NCI-H146 treated with DMSO at 0.1 percent for 48 hours (cell line): ENCODE data around the gene JAKMIP3.

Experiments
- DNase-seq: peaks from one replicate; lab custom pipeline; 2025; ENCODE audit not compliant: unreplicated experiment; lab: John Stamatoyannopoulos, UW

JAKMIP3 gene

DNA sequence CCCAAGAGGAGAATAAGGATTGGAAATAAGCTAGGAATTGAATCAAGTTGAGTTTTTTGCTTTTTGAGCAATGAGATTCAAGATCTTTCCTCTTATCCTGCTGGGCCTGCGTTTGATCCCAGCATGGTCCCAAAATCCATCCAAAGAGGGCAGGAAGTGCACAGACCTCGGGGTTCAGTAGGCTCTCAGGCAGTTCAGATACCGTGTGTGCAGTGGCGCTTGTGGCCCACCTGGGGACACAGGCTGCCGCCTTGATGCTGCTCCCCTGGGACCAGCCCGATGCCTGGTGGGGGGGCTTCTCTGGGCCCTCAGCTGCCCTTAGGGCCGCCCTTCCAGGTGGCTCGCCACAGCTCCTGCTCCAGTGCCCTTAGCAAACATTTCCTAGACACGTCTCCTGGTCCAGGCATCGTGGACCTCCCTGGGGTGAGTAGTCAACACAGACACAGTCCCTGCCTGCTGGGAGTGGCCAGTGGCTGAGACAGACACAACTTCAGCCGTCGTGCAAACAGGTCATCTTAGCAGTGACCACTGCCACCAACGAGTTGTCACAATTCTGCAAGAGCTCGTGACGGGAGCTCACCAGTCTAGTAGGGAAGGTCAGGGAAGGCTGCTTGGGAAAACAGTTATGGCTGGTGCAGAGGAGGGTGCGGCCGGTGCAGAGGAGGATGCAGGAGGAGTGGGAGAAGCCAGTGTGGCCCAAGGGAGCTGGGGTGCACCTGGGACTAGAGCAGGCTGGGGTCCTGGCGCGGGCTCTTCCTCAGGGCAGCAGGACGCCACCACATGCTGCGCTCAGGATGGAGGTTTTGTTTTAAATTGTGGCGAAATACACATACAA is 21.7 kb upstream of the JAKMIP3 start:
- DNase-seq = no peak

DNA sequence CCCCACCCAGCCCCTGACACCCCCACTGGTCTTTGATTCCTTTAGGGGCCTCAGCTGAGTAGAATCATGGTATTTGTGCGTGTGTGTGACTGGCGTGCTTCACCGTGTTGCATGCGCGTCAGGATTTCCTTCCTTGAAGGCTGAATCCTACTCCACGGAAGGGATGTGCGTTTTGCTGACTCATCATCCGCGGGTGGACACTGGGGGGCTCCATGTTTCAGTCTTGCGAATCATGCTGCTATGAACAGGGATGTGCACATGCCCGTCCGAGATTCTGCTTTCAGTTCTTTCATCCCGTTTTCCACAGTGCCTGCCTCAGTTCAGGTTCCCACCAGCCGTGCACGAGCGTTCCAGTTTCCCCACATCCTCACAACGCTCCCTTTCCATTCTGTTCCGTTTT is 20.9 kb upstream of the JAKMIP3 start:
- DNase-seq = no peak

DNA sequence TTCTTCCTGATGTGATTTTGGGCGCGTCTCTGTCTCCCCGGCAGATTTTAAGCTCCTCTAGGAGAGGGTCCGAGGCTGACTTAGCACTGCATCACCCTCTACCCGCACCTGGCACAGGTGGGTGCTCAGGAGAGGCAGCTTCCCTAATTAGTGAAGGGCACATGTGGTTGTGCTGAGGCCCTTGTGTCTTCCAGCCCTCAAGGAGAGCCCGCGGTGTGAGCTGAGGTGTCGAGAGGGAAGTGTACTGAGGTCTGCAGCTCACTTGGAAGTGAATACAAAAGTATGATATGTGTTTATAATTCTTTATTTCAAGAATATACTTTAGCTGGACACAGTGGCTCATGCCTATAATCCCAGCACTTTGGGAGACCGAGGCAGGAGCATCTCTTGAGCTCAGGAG is 20.4 kb upstream of the JAKMIP3 start:
- DNase-seq = no peak

DNA sequence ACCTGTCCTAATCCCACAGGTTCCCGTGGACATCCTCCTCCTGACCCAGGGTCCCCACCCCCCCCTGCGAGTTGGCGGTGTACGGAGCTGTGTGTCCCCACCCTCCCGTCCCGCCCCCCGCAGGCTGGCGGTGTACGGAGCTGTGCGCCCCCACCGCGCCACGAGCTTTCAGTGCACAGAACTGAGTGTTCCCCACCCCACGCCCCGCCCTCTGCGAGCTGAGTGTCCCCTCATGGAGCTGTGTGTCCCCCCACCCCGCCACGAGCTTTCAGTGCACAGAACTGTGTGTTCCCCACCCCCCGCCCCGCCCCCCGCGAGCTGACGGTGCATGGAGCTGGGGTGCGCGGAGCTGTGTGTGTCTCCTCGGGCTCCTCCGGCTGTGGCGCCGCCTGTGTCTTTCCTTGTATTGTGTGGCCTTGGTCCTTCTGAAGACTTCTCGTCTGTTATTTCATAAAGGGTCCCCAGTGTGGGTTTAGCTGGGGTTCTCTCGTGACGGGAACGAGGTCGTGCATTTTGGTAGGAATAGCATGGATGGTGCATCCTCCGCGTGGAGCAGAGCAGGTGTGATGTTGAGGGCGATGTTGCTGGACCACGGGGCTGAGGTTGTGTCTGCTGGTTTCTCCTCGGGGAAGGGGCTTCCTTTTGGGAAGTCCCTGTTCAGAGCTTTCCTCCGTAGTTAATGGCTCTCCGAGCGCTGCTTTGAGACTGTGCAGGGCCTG is 18.0 kb upstream of the JAKMIP3 start:
- DNase-seq = no peak

DNA sequence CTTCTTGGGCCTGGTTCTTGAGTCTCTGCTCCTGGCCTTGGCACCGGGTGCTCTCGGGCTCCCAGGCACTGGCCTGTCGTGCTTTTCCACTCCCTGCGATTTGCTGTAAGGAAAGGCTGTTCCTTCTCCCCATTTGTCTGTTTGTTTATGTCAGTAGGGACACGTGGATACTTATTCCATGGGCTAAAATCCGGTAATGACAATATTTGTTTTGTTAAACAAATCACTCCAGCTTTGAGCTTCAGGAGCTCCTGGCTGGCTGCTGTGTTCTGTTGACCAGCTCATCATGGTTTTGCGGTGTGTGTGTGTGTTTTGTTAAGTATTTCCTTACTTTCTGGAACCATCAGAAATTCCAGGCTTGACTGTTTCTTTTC is 17.5 kb upstream of the JAKMIP3 start:
- no peak for DNase-seq

DNA sequence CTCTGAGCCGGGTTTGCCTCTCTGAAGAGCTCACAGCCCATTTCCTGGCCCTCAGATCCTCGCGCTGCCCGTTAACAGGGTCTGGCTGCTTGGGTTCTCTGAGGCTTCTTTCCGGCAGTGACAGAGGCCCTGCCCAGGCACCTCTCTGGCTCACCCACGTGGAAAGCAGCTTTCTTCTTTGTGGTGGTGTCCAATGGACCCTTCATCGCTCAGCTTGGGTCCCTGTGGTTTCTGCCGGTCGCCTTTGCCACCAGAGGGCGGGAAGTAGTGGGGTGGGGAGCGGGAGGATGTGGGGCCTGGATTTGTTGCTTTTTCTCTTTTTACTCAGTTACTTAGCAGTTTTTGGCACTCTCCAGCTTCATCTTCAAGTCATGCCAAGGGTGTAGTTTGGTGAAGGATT is 15.6 kb upstream of the JAKMIP3 start:
- DNase-seq = no peak

DNA sequence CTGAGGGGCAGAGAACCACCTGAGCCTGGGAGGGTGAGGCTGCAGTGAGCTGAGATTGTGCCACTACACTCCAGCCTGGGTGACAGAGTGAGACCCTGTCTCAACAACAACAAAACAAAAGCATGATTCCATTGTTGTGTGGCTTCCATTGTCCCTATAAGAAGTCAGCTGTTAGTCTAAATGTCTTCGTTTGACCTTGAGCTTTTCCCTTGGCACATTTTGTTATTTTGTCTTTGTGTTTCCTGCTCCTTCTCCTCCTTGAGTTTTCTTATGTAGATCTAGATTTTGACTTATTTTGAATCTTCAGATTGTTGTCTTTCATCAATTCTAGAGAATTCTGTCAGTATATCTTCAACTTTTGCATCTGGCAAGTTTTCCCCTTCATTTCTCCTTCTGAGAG is 13.6 kb upstream of the JAKMIP3 start:
- no peak for DNase-seq

DNA sequence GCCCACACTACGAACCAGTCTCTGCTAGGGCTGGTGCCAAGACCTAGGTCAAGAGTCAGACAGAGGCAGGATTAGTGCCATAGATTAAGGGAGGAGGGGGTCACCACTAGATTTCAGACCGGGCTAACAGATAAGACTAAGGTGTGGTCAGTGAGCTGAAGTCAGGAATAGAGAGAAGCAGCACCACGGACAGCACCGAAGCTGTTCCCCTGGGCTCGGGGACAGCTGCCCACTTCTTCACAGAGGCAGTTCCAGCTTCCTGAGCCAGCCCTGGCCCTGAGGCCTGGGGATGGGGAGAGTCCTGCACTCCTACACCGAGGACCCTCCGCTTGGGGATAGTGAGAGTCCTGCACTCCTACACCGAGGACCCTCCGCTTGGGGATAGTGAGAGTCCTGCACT is 11.2 kb upstream of the JAKMIP3 start:
- DNase-seq = no peak

DNA sequence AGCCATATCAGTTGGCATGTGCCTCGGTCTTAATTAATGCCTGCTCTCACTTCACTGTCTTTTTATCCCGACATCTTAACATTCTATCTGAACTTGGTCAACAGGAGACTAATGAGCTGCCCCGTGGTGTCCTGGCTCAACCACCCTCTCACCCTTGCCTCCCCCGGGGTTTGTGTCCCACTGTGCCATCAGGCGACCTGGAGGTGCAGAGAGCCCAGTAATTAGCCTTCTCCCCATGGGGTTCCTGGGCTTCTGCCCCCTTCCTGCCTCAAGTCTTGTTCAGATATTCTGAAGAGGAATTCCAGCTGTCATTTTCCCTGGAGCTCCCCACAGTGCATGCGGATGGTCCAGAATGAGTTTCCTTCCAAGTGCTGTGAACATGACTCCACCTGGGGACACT is 10.1 kb upstream of the JAKMIP3 start:
- no peak for DNase-seq

DNA sequence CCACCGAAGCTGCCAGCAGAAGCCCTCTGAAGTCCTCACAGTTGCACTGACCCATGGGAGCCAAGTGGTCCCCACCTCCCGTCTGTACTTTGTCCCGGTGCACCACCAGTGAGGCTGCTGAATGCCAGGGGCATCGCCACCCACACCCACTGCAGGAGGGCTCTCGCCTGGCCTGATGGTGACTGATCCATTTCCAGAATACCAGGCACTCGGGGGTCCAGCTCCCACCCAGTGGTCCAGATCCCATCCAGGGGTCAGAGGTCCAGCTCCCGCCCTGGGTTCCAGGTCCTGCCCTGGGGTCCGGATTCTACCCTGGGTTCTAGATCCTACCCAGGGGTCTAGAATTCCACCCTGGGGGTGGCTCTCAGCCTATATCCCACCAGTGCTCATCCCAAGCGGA is 9.1 kb upstream of the JAKMIP3 start:
- DNase-seq = no peak

DNA sequence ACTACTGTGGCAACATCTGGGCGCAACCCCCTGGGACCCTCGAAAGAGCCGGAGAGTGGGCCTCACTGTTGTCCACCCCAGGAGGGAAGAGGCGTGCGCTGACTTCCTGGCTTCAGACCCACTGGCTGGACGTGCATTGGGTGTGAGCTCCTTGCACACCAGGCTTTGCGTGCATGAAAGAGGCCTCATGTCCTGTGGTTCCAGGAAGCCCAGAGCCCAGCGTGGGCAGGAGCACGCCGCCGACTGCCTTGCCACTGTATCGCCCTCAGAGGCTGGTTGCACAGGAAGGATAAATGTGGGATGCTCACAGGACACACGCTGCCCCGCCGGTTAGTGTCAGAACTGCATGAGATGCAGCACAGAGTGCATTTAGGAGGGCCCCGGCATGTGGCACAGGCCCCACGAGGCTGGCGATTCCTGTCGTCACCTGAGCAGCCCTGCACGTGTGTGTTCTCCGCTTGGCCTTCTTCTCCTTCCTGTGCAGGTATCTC is 8.5 kb upstream of the JAKMIP3 start:
- DNase-seq = no peak

DNA sequence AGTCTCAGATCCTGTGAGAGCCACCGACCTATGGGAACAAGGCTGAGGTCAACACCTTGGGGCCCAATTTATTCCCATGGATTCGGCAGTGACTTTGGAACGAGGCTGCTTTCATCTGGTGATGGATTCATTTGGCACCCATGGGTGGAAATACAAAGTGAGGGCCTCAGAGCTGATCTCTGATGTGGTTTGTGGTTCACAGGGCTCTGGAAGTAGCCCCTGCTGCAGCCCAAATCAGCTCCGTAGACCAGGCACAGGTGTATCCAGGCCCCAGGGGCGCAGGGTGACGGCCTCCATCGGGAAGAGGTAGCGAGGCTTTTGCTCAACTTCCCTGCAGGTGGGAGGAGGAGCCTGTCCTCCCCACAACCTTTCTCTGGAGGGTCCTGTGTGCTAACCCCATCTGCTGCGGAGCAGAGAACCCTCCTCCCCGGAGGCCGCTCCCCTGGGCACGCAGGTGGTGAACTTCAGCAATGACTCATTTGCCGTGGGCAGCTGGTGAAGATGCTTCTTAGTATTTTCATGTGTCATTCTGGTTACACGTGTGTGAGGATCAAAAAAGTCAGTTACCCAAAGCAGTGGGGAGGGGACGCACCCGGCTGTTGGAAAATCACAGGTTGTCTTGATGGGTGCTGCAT is 7.5 kb upstream of the JAKMIP3 start:
- no peak for DNase-seq

DNA sequence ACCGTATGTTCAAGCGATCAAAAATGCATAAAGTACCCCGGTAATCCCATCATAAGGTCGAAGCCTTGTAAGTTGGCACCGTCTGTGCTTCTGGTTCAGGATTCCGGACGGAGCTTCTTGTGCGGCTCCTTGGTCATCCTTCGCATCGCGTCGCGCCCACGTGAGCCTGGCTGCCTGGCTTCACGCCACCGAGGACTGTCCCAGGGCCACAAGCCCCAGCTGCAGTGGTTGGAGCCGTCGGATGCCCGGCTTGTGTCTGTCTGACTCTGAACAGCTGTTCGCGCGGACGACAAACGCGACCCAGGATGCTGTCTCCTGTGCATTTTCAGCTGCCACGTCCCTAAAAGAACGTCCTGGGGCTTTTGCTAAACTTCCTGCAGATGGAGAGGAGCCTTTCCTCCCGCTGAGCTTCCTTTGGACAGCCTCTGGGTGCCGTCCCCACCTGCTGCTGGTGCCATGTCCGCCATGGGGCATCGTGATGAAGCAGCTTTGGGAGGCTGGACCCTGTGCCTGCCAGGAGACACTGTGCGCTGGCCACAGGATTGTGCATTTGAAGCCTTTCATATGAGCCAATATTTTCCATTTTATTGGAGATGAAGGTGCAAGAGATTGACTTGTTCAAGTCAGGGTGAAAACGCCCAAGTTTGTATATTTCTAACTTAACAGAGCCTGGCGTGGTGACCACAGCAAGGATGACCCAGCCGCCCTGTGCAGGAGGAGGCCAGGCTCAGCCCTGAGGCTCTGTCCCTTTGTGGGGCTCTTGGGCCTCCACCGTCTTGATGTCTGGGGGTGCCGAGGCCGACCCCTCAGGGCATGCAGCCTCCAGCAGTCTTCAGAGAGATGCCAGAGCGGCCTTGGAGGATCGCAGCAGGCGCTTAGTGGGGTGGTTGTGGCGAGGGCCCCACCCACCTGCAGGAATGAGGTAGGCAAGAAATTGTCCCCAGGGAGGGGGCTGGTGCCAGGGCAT is 6.7 kb upstream of the JAKMIP3 start:
- DNase-seq = no peak

DNA sequence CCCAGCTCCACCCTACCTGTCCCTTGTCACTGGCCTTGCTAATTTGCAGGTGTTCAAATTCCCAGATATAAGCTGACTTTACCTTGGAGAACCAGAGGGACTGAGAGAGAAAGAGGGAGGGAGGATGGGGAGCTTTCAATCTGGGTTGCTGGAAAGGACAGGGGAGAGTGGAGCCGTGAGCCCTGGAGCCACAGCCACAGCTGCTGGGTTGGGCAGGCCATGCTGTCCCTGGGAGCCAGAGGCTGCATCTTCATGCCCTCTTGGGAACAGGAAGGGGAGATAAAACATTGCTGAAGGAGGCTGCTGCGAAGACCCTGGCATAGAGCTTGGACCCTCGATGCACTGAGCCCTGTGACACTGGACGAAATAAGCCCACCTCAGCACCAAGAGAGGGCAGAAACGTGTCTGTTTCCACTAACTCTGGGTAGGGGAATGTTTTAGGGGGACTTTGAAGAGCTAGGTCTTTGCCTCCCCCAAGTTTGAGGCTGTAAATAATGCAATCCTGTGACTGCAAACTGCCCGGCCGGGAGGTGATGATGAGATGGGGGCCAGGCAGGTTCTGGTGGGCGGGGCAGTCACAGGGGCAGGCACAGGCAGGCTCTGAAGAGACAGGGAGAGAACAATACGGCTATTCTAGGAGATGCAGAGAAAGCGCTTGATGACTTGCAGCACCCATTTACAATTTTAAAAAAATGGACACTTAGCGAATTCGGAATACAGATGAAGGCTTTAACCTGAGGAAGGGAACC is 5.8 kb upstream of the JAKMIP3 start:
- no peak for DNase-seq

DNA sequence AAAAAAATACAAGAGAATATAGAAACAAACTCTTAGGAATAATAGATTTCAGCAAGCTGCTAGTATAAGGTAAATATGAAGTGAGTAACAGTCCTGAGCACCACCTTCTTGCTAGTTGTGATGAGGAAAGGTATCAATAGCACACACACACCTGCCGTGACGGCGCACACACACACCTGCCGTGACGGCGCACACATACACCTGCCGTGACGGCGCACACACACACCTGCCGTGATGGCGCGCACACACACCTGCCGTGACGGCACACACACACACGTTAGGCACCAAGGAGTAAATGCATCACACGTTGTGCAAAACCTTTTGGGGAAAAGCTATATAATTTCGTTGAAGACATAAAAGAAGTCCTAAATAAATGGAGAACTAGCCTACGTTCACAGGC is 4.7 kb upstream of the JAKMIP3 start:
- no peak for DNase-seq

DNA sequence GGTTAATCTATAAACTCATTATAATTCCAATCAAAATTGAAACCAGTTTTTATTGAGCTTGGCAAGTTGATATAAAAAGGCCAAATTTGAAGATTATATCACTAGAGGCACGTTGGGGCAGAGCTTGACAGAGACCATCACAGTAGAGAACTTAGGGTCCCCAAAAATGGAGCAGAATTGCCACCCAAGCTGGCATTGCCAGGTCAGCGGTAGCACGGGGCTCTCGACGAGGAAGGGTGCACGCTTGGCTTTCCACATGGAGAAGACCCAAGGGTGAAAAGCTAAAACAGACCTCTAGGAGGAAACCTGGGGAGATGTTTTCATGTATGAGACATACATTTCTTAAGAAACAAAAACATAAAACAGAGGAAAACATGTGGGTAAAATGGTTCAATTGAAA is 4.3 kb upstream of the JAKMIP3 start:
- no peak for DNase-seq

DNA sequence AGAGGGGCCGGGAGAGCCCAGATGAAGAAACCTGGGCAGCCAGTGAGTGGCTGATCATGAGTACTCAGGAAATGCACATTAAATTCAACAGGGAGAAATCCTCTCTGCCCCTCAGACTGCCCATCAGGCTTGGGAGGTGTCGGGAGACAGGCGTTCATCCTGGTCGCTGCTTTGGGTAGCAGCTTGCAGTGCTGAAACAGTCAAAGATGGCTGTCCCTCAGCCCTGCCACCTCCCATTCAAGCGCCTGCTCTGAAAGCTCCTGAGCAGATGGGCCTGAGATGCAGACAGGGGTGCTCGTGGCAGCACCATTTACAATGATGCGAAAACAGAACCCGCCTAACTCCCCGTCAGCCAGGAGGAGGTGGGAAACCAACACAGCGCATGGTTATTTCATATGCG is 3.6 kb upstream of the JAKMIP3 start:
- DNase-seq = no peak

DNA sequence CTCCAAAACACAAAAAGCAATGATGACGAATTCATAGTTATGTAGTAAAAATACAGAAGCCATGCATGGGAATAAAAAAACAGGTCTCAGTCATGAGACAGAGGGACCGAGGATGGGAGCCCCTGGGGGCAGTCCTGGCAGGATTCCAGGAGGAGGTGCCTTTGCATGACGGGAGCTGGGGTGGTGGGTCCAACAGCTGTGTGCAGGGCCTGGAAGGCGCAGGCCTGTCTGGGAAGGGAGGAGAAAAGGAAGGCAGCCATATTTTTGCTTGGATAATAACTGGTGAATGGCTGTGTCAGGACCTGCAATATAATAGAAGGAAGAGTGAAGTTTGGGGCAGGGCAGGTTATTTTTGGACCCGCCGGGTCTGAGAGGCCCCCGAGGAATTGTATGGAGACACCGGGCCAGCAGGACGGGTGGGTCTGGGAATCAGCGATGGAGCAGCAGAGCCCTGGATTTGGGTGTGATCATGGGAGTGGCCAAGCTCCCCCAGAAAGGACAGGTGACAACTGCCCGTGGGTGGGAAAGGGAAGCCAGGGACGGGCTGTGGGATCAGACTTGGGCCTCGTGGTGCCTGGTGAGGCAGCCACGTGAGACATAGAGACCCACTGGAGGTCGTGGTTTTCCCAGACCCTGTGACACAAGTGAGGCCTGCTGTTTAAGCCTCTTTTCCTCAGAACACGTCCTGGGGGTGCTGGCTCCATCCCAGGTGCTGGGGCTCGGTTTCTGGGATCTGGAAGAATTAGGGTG is 2.9 kb upstream of the JAKMIP3 start:
- DNase-seq = no peak

DNA sequence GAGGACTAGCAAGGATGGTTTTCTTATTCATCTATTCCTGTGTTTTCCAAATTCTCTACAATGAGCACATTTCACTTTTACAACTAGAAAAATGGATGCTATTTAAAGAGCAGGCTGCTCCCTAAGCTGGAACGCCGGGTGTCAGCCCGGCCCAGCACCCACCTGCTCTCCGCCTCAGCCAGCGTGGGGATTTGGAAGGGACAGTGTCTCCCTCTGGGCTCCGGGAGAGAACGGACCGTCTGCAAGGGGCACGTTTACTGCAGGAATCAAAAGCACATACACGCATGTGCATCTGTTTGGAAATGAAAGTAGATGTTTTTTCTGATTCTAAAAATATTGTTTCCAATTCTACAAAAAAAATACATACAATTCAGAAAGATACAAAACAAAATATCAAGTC is 2.3 kb upstream of the JAKMIP3 start:
- no peak for DNase-seq
